ENCODE measurements around the gene TP53TG3E.
"Not testable (repeated sequence)": the region's sequence is repeated elsewhere in the genome, so short reads cannot be mapped to it uniquely, and the experiment has no call there.

Gene TP53TG3E

GRCh38 chr16:33304006-33304405 lies at the start of gene TP53TG3E:
TP53TG3E (plus strand) TSS chr16:33304306; CDS start chr16:33304374, 68 bp downstream.
- ATAC-seq, H3K9me3 Mint-ChIP-seq, H3K27ac Mint-ChIP-seq, H3K4me1 Mint-ChIP-seq, DNase-seq, H3K27me3 Mint-ChIP-seq, H3K4me3 Mint-ChIP-seq: not testable (repeated sequence)

- not testable (repeated sequence) for H3K4me3 Mint-ChIP-seq, H3K27me3 Mint-ChIP-seq, H3K27ac Mint-ChIP-seq, H3K4me1 Mint-ChIP-seq, ATAC-seq, H3K9me3 Mint-ChIP-seq
- DNase-seq, result peak; percentile 47
These were observed 32.3 kb downstream of the TP53TG3E start for GRCh38 chr16:33336226-33337012.

GRCh38 chr16:33337627-33338542 lies 33.8 kb downstream of the TP53TG3E start:
- H3K4me3 Mint-ChIP-seq, H3K27me3 Mint-ChIP-seq, H3K4me1 Mint-ChIP-seq, ATAC-seq, H3K9me3 Mint-ChIP-seq, H3K27ac Mint-ChIP-seq: not testable (repeated sequence)
- DNase-seq, result peak; percentile 31 to 43

GRCh38 chr16:33338543-33338951 lies 34.4 kb downstream of the TP53TG3E start:
- H3K9me3 Mint-ChIP-seq, H3K4me1 Mint-ChIP-seq, ATAC-seq, H3K4me3 Mint-ChIP-seq, H3K27ac Mint-ChIP-seq, H3K27me3 Mint-ChIP-seq: not testable (repeated sequence)
- DNase-seq, result peak; percentile 26 to 28

- H3K27me3 Mint-ChIP-seq, H3K4me1 Mint-ChIP-seq, H3K9me3 Mint-ChIP-seq, H3K4me3 Mint-ChIP-seq: not testable (repeated sequence)
- peak; percentile 37 for ATAC-seq
- peak; percentile 20 to 47 for DNase-seq
- H3K27ac Mint-ChIP-seq, result peak overlapping the region in 1 of 2 donors; percentile 42
These were observed 35.3 kb downstream of the TP53TG3E start for GRCh38 chr16:33339093-33340061.

All from stimulated activated naive CD8-positive, alpha-beta T cell treated with anti-CD3 and anti-CD28 coated beads, Interleukin-15, amount 100 ng/mL, for 72 hours (primary cell).